Liver (tissue), 9 donors: ENCODE measurements around the gene PPFIA4. TPM values are rescaled to one million over a fixed set of nuclear protein-coding genes. Genes with fewer than 3 reads are reported as not detected.

ENCODE experiments used
- DNase-seq: peaks from one replicate; pipeline ENCODE4 v3.0.0-alpha.2; 2017; ENCODE audit warnings: low spot score
- H3K27ac ChIP-seq, 2 donors: one replicate each; pipeline ENCODE4 v1.7.0; 2013; ENCODE audit warnings: inconsistent platforms in 2 of 2, low read length in 2 of 2, control low read depth in 1 of 2, low read depth in 1 of 2, mild to moderate bottlenecking in 1 of 2
- H3K27me3 ChIP-seq, 4 donors: one replicate each; pipeline versions ENCODE4 v1.6.1 to v1.7.0; 2013; ENCODE audit warnings: low read length in 3 of 4, inconsistent platforms in 1 of 4, mild to moderate bottlenecking in 1 of 4, moderate library complexity in 1 of 4; ENCODE audit not compliant: control insufficient read depth in 4 of 4, insufficient read depth in 4 of 4
- H3K36me3 ChIP-seq, 4 donors: one replicate each; pipeline versions ENCODE4 v1.6.1 to v1.7.0; 2013; ENCODE audit warnings: low read length in 3 of 4, mild to moderate bottlenecking in 3 of 4, low read depth in 1 of 4, moderate library complexity in 1 of 4; ENCODE audit not compliant: control insufficient read depth in 4 of 4, insufficient read depth in 3 of 4
- H3K4me1 ChIP-seq, 4 donors: one replicate each; pipeline versions ENCODE4 v1.6.1 to v1.7.0; 2013; ENCODE audit warnings: low read length in 3 of 4, mild to moderate bottlenecking in 3 of 4, moderate library complexity in 1 of 4; ENCODE audit not compliant: control insufficient read depth in 4 of 4, insufficient read depth in 4 of 4
- H3K4me3 ChIP-seq, 3 donors: one replicate each; pipeline versions ENCODE4 v1.6.1 to v1.7.0; 2013; ENCODE audit warnings: low read length in 3 of 3, control low read depth in 1 of 3, low read depth in 1 of 3, mild to moderate bottlenecking in 1 of 3
- H3K9ac ChIP-seq, 2 donors: one replicate each; pipeline ENCODE4 v1.7.0; 2013; ENCODE audit warnings: low read length in 2 of 2, mild to moderate bottlenecking in 2 of 2, moderate library complexity in 2 of 2, control low read depth in 1 of 2, low read depth in 1 of 2
- H3K9me3 ChIP-seq, 4 donors: one replicate each; pipeline versions ENCODE4 v1.6.1 to v1.7.0; 2013; ENCODE audit warnings: low read length in 3 of 4; ENCODE audit not compliant: control insufficient read depth in 4 of 4
- EGR1 ChIP-seq, 2 donors: IDR thresholded peaks; 2 replicates each; pipeline ENCODE4 v1.6.1; 2016 to 2018; ENCODE audit warnings: antibody characterized with exemption in 2 of 2, low read depth in 2 of 2
- FOXA2 ChIP-seq: IDR thresholded peaks from 2 replicates; pipeline ENCODE4 v1.6.1; 2016; ENCODE audit warnings: antibody characterized with exemption
- GABPA ChIP-seq, 2 donors: IDR thresholded peaks in 1 of 2; conservative IDR thresholded peaks in 1 of 2; 2 replicates each; pipeline ENCODE4 v1.6.1; 2016; ENCODE audit warnings: antibody characterized with exemption in 2 of 2, mild to moderate bottlenecking in 1 of 2, moderate library complexity in 1 of 2
- HNF4A ChIP-seq, 2 donors: conservative IDR thresholded peaks; 2 replicates each; pipeline ENCODE4 v1.6.1; 2016; ENCODE audit warnings: antibody characterized with exemption in 2 of 2, mild to moderate bottlenecking in 2 of 2
- HNF4G ChIP-seq: IDR thresholded peaks from 2 replicates; pipeline ENCODE4 v1.6.1; 2016; ENCODE audit warnings: antibody characterized with exemption
- JUND ChIP-seq, 2 donors: IDR thresholded peaks; 2 replicates each; pipeline ENCODE4 v1.6.1; 2016; ENCODE audit warnings: antibody characterized with exemption in 2 of 2
- NR2F2 ChIP-seq: IDR thresholded peaks from 2 replicates; pipeline ENCODE4 v1.6.1; 2016; ENCODE audit warnings: antibody characterized with exemption
- RAD21 ChIP-seq, 2 donors: IDR thresholded peaks; 2 replicates each; pipeline ENCODE4 v1.6.1; 2016; ENCODE audit warnings: antibody characterized with exemption in 2 of 2, mild to moderate bottlenecking in 2 of 2
- RXRA ChIP-seq, 2 donors: IDR thresholded peaks; 2 replicates each; pipeline ENCODE4 v1.6.1; 2017 to 2018; ENCODE audit warnings: antibody characterized with exemption in 2 of 2, mild to moderate bottlenecking in 1 of 2
- SP1 ChIP-seq: IDR thresholded peaks from 2 replicates; pipeline ENCODE4 v1.6.1; 2018; ENCODE audit warnings: antibody characterized with exemption, mild to moderate bottlenecking
- TAF1 ChIP-seq: conservative IDR thresholded peaks from 2 replicates; pipeline ENCODE4 v1.6.1; 2016; ENCODE audit warnings: antibody characterized with exemption, mild to moderate bottlenecking
- YY1 ChIP-seq: IDR thresholded peaks from 2 replicates; pipeline ENCODE4 v1.6.1; 2016; ENCODE audit warnings: antibody characterized with exemption, mild to moderate bottlenecking
- whole genome bisulfite sequencing: extraction: QIAGEN DNeasy Blood & Tissue Kit; methylation state at CpG from one replicate; pipeline ENCODE4 v1.1.7; 2013; 5-methylcytosine and 5-hydroxymethylcytosine counted together
- polyA plus RNA-seq, 2 donors: library from polyadenylated mRNA; stranded (reverse) in 1 of 2; unstranded in 1 of 2; fragments of 200-250 nt in 1 of 2; fragments of >200 nt in 1 of 2; fragmentation: Nextera tagmentation in 1 of 2; extraction: Ambion mirVana in 1 of 2; gene quantifications; one replicate each; pipeline versions ENCODE4 v1.2.1 to v1.2.3, GENCODE V29; 2013 to 2015
- total RNA-seq, 2 donors: library from RNA; depleted of rRNA; stranded (reverse); fragments of >200 nt; gene quantifications; one replicate each; pipeline ENCODE4 v1.2.3, GENCODE V29; 2014
- TF ChIP-seq, protein P1 (sequence below): IDR thresholded peaks from 2 replicates; pipeline ENCODE4 v1.6.1; 2016; ENCODE audit warnings: antibody characterized with exemption
- TF ChIP-seq, protein P2 (sequence below): IDR thresholded peaks from 2 replicates; pipeline ENCODE4 v1.6.1; 2016; ENCODE audit warnings: antibody characterized with exemption
- TF ChIP-seq, protein P3 (sequence below): fragments of 150-350 bp; IDR thresholded peaks from 2 replicates; pipeline ENCODE4 v1.5.1; 2017; ENCODE audit warnings: improper control_type of control experiment, low read depth, low read length; ENCODE audit not compliant: missing input control
- TF ChIP-seq, protein P4 (sequence below): IDR thresholded peaks from 2 replicates; pipeline ENCODE4 v1.6.1; 2016; ENCODE audit warnings: antibody characterized with exemption
- TF ChIP-seq, protein P5 (sequence below): IDR thresholded peaks from 2 replicates; pipeline ENCODE4 v1.6.1; 2016; ENCODE audit warnings: antibody characterized with exemption, mild to moderate bottlenecking
- donor health status: healthy.
- donor health status: healthy.
- donor health status: healthy.
- donor health status: healthy.
- donor health status: healthy.

PPFIA4 gene
- total and polyA plus RNA-seq, 4 donors: 0.07 to 0.33 (median 0.15) TPM

DNA sequence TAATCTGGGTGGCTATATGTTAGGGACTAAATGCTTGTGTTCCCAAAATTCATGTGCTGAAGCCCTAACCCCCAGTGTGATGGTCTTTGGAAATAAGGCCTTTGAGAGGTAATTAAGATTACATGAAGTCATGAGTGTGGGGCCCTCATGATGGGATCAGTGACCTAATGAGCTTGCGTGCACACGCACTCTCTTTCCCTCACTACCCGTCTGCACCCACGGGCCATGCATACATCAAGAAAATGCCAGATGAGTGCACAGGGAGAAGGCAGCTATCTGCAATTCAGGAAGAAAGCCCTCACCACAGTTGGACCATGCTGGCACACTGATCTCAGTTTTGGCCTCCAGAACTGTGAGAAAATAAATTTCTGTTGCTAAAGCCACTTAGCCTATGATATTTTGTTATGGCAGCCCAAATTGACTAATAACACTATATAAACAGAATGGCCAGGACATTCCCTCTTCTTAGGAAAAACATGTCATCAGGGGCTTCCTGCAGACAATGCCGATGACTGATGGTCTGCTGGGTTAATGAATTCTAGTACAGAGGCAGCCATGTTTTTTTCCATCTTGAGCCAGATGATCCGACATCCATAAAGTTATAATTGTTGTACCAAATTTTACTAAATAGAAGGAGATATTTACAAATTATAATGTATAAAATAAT, 77.7 kb downstream of the PPFIA4 start:
- H3K9ac ChIP-seq: no peak overlapping the region
- no peak for TF ChIP-seq YY1
- TF ChIP-seq, protein P1, sequence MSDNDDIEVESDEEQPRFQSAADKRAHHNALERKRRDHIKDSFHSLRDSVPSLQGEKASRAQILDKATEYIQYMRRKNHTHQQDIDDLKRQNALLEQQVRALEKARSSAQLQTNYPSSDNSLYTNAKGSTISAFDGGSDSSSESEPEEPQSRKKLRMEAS: no peak
- no peak for TF ChIP-seq GABPA (IDR thresholded peaks at IDR 0.05 in 1 of 2, conservative IDR thresholded peaks at IDR 0.05 in 1 of 2)
- no peak for TF ChIP-seq HNF4A (conservative IDR thresholded peaks at IDR 0.05)
- TF ChIP-seq SP1: no peak
- H3K9me3 ChIP-seq: no peaks in the 10 kb centered on the region
- 90% methylated on average over 6 of the region's 6 CpGs for WGBS
- DNase-seq: no peak
- no peaks in the 10 kb centered on the region for H3K27me3 ChIP-seq
- no peaks in the 10 kb centered on the region for H3K36me3 ChIP-seq
- peaks cover 0 to 10% (median 4%) of the 10 kb centered on the region in 4 donors for H3K4me1 ChIP-seq
- H3K27ac ChIP-seq: no peak overlapping the region
- no peak overlapping the region for H3K4me3 ChIP-seq

DNA sequence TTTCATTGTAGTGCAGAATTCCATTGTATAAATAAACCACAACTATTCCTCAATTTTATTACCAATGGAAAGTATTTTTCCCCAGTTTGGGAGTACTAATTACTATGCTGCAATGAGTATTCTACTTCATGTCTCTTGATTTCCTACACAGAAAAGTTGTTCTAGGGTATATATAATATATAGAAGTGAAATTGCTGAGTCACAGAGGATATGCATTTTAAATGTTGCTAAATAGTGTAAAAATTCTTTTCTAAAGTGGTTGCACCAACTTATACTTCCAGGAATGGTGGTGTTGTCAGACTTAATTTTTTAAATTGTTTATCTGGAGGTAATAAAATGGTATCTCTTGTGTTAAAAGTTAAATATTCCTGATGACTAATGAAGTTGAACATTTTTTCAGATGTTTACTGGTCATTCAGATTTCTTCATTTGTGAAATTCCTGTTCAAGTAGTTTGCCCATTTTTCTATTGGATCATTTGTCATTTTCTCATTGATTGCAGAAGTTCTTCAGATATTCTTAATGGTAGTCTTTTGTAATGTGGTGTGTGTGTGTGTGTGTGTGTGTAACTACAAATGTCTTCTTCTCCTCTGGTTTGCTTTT, 78.6 kb downstream of the PPFIA4 start:
- TF ChIP-seq, protein P1: no peak
- TF ChIP-seq FOXA2 (no peak), EGR1 (IDR thresholded peaks at IDR 0.05; ENCODE audit: low read depth in 2 of 2) (no peak), RAD21 (IDR thresholded peaks at IDR 0.05) (no peak), HNF4A (conservative IDR thresholded peaks at IDR 0.05) (no peak), NR2F2 (no peak), RXRA (IDR thresholded peaks at IDR 0.05) (no peak), SP1 (no peak), JUND (IDR thresholded peaks at IDR 0.05) (no peak), GABPA (IDR thresholded peaks at IDR 0.05 in 1 of 2, conservative IDR thresholded peaks at IDR 0.05 in 1 of 2) (no peak), YY1 (no peak), HNF4G (no peak), TAF1 (no peak)
- TF ChIP-seq, protein P2, sequence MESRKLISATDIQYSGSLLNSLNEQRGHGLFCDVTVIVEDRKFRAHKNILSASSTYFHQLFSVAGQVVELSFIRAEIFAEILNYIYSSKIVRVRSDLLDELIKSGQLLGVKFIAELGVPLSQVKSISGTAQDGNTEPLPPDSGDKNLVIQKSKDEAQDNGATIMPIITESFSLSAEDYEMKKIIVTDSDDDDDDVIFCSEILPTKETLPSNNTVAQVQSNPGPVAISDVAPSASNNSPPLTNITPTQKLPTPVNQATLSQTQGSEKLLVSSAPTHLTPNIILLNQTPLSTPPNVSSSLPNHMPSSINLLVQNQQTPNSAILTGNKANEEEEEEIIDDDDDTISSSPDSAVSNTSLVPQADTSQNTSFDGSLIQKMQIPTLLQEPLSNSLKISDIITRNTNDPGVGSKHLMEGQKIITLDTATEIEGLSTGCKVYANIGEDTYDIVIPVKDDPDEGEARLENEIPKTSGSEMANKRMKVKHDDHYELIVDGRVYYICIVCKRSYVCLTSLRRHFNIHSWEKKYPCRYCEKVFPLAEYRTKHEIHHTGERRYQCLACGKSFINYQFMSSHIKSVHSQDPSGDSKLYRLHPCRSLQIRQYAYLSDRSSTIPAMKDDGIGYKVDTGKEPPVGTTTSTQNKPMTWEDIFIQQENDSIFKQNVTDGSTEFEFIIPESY: no peak
- TF ChIP-seq, protein P3, sequence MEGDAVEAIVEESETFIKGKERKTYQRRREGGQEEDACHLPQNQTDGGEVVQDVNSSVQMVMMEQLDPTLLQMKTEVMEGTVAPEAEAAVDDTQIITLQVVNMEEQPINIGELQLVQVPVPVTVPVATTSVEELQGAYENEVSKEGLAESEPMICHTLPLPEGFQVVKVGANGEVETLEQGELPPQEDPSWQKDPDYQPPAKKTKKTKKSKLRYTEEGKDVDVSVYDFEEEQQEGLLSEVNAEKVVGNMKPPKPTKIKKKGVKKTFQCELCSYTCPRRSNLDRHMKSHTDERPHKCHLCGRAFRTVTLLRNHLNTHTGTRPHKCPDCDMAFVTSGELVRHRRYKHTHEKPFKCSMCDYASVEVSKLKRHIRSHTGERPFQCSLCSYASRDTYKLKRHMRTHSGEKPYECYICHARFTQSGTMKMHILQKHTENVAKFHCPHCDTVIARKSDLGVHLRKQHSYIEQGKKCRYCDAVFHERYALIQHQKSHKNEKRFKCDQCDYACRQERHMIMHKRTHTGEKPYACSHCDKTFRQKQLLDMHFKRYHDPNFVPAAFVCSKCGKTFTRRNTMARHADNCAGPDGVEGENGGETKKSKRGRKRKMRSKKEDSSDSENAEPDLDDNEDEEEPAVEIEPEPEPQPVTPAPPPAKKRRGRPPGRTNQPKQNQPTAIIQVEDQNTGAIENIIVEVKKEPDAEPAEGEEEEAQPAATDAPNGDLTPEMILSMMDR: no peak
- TF ChIP-seq, protein P4, sequence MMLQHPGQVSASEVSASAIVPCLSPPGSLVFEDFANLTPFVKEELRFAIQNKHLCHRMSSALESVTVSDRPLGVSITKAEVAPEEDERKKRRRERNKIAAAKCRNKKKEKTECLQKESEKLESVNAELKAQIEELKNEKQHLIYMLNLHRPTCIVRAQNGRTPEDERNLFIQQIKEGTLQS: no peak
- TF ChIP-seq, protein P5, sequence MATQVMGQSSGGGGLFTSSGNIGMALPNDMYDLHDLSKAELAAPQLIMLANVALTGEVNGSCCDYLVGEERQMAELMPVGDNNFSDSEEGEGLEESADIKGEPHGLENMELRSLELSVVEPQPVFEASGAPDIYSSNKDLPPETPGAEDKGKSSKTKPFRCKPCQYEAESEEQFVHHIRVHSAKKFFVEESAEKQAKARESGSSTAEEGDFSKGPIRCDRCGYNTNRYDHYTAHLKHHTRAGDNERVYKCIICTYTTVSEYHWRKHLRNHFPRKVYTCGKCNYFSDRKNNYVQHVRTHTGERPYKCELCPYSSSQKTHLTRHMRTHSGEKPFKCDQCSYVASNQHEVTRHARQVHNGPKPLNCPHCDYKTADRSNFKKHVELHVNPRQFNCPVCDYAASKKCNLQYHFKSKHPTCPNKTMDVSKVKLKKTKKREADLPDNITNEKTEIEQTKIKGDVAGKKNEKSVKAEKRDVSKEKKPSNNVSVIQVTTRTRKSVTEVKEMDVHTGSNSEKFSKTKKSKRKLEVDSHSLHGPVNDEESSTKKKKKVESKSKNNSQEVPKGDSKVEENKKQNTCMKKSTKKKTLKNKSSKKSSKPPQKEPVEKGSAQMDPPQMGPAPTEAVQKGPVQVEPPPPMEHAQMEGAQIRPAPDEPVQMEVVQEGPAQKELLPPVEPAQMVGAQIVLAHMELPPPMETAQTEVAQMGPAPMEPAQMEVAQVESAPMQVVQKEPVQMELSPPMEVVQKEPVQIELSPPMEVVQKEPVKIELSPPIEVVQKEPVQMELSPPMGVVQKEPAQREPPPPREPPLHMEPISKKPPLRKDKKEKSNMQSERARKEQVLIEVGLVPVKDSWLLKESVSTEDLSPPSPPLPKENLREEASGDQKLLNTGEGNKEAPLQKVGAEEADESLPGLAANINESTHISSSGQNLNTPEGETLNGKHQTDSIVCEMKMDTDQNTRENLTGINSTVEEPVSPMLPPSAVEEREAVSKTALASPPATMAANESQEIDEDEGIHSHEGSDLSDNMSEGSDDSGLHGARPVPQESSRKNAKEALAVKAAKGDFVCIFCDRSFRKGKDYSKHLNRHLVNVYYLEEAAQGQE: no peak
- peaks cover 0 to 10% (median 4%) of the 10 kb centered on the region in 4 donors for H3K4me1 ChIP-seq
- no peaks in the 10 kb centered on the region for H3K36me3 ChIP-seq
- H3K27ac ChIP-seq: no peak overlapping the region
- H3K27me3 ChIP-seq: no peaks in the 10 kb centered on the region
- H3K9me3 ChIP-seq: no peaks in the 10 kb centered on the region
- H3K9ac ChIP-seq: no peak overlapping the region
- no peak overlapping the region for H3K4me3 ChIP-seq
- DNase-seq: no peak
